A549 treated with ZK216348 at 1 μM for 4 hours (cell line): ENCODE results near the gene SF1. TPM values are rescaled to one million over a fixed set of nuclear protein-coding genes. Genes with fewer than 3 reads are reported as not detected.

ENCODE experiments used
- total RNA-seq: library from RNA; stranded (reverse); fragments of 200-300 nt; extraction: Qiagen RNA extraction; gene quantifications from 5 replicates; pipeline ENCODE4 v1.2.3, GENCODE V29; 2022; ENCODE audit warnings: low read depth

SF1 gene
- 158 to 212 TPM (median 184 TPM) in 5 replicates for total RNA-seq

GRCh38 chr11:64778473-64779298 lies at the start of gene SF1:
Gene SF1 (minus strand): TSS chr11:64778542. CDS start chr11:64778392, 150 bp downstream.

GRCh38 chr11:64810271-64810890 lies 32.0 kb upstream of the SF1 start, which contains the start of gene MEN1:
Gene MEN1 (minus strand): TSS chr11:64810551. CDS start chr11:64810109, 442 bp downstream.

GRCh38 chr11:64803158-64803845 lies 25.0 kb upstream of the SF1 start, which contains the start of gene MAP4K2:
Gene MAP4K2 (minus strand): TSS chr11:64803214. CDS start chr11:64803149, 65 bp downstream.

DNA sequence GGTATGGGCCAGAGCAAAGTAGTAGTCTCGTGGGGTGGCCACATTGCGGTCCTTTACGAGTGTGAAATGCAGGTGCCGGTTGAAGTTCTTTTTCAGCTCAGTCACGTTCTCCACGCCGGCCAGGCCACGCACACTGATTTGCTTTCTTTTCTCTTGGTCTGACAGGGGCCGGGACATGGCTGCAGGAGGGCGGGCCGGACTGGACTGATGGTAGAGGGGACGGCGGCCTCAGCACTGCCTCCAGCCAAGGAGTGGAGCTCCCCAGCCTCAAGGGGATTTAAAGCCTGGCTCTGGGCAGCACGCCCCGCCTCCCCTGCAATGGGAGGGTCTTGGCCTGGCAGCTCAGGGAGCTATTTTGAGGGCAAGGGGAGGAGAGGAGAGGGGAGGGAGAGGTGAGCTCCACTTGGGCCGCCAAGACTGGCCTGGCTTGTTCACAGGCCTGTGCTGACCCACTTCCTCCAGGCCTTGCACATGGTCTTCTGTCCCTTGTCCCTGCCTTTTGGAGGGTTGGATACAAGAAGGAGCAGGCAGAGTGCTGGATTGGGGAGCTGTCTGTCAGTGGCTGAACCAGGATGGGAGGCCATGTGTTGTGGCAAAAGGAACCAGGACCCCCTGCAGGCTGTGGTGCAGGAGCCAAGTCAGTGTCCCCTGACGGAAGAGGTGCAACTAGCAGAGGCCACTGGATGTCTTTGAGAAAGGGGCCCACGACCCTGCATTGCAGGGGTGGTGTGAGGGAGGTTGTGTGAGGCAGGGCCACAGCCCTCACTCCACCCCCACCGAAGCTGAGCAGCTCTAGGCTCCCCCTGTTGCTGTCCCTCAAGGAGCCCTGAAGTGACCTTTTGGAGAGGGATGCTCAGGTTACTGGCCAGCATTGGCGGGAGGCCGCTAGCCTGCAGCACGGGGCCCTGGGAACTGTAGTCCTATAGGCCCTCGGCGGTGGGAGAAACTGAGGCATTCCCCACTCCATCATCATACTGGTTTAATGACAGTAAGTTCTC lies 18.3 kb downstream of the SF1 start, which contains the start of gene PYGM:
TSS of gene PYGM (minus strand) at position 253 of the 998 bp plus-strand sequence. CDS start at position 177, 76 bp downstream.

GRCh38 chr11:64743591-64744543 lies 34.5 kb downstream of the SF1 start, which contains the start of gene RASGRP2:
Gene RASGRP2 (minus strand): TSS chr11:64744142. CDS start chr11:64742866, 1,276 bp downstream.

DNA sequence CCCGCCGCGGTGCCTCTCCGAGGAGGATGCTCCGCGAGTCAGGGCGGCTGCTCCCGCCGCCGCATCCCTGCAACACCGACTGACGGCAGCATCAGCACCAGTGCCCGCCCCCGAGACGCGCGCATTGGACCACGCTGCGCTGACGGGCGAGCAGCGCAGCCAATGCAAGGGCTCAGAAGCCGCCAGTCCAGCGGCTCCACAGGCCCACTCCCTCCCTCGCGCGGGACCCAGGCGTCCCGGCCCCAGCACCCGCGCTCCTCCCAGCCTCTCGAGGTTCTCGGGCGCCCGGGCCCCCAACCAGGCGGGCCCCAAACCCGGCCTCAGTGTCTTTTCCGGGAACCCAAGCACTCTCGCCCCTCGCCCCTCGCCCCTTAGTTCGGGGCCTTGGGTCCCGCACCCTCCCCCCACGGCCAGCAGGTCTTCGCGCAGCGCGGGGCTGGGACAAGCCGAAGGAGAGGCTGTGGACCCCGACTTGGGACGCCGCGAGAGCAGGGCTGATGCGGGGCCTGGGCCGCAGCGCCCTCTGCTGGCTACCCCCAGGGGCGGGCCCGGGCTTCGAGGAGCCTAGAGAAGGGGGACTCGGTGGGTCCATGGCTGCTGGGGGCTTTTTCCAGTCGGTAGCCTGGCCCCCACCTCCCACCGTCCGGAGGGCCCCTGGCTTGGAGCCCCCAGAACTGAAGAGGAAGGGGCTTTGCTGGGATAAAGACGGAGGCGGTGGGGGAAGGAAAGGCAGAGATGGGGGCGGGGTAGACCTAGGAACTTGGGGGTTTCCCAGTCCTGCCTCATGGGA lies 55.0 kb downstream of the SF1 start, which contains the start of gene NRXN2:
TSS of gene NRXN2 (minus strand) at position 81 of the 790 bp plus-strand sequence. CDS start 9,498 bp downstream, outside the sequence.

Other genes starting within 250 kb of the SF1 start
- 0.12 TPM in 1 of 5 replicates, not detected in the others for gene SLC22A11, start 222.6 kb downstream of the SF1 start, total RNA-seq
- gene SLC22A12, start 187.3 kb downstream of the SF1 start, total RNA-seq, result not detected in 5 replicates
- gene NRXN2, start 55.3 kb downstream of the SF1 start, total RNA-seq, result 0.11 to 0.87 TPM (median 0.24 TPM) in 5 replicates
- gene RASGRP2, start 34.4 kb downstream of the SF1 start, total RNA-seq, result 0.76 to 1.0 TPM (median 0.88 TPM) in 5 replicates
- 0.36 to 0.73 TPM (median 0.39 TPM) in 5 replicates for gene PYGM, start 18.6 kb downstream of the SF1 start, total RNA-seq
- 5.2 to 11.6 TPM (median 9.0 TPM) in 5 replicates for gene MAP4K2, start 24.7 kb upstream of the SF1 start, total RNA-seq
- 22.9 to 46.9 TPM (median 42.3 TPM) in 5 replicates for gene MEN1, start 32.0 kb upstream of the SF1 start, total RNA-seq
- 0.83 to 2.2 TPM (median 1.7 TPM) in 5 replicates for gene CDC42BPG, start 66.1 kb upstream of the SF1 start, total RNA-seq
- 93.7 to 127 TPM (median 121 TPM) in 5 replicates for gene EHD1, start 100.1 kb upstream of the SF1 start, total RNA-seq
- gene ATG2A, start 138.7 kb upstream of the SF1 start, total RNA-seq, result 10.9 to 23.2 TPM (median 22.0 TPM) in 5 replicates
- gene PPP2R5B, start 146.1 kb upstream of the SF1 start, total RNA-seq, result 2.7 to 6.1 TPM (median 4.4 TPM) in 5 replicates
- not detected in 5 replicates for gene GPHA2, start 157.4 kb upstream of the SF1 start, total RNA-seq
- gene MAJIN, start 193.6 kb upstream of the SF1 start, total RNA-seq, result not detected in 5 replicates
- 0.54 to 0.98 TPM (median 0.74 TPM) in 5 replicates for gene BATF2, start 218.4 kb upstream of the SF1 start, total RNA-seq
- 167 to 190 TPM (median 185 TPM) in 5 replicates for gene ARL2, start 235.6 kb upstream of the SF1 start, total RNA-seq
- 21.9 to 25.1 TPM (median 22.4 TPM) in 5 replicates for gene SNX15, start 248.9 kb upstream of the SF1 start, total RNA-seq